NCI-H748 treated with DMSO at 0.1 percent for 48 hours (cell line): ENCODE measurements around the gene TGFBR1.
"Not testable (repeated sequence)": the region's sequence is repeated elsewhere in the genome, so short reads cannot be mapped to it uniquely, and the experiment has no call there.

Experiments used
- DNase-seq: peaks from one replicate; lab custom pipeline; 2025; lab: John Stamatoyannopoulos, UW

TGFBR1 gene

GRCh38 chr9:99189887-99190596 lies 85.1 kb downstream of the TGFBR1 start:
- DNase-seq: no peak

DNA sequence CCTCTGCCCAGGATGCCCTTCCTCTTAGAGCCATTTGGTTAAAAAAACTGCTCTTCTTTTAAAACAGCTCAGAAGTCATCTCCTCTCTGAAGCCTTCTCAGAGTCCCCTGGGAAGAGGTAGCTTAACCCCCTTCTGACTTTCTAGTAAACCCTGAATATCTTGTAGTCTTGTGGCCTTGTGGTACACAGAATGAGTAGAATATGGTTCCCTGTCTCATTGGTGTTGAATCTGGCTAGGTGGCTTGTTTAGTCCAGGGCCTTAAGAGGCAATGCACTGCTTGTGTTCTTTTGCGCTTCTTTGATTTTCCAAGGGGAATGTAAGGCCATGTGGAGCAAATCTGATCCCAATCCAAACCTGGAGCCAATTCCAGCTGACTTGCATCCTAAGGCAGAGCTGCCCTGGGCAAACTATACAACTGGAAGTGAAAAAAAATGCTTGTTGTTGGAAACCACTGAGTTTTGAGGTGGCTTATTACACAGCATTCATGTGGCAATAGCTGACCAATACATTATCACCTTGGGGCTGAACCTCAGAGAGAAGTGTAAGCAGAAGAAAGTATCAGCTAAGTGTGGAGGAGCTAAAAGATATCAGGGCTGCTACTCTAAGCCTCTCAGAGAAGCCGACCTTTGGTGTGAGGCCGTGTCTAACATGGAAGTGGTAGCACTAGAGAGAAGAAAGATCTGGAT lies 85.8 kb downstream of the TGFBR1 start:
- DNase-seq: no peak

- DNase-seq: no peak
Observed at GRCh38 chr9:99192786-99193465, 88.0 kb downstream of the TGFBR1 start.

GRCh38 chr9:99193466-99193821 lies 88.5 kb downstream of the TGFBR1 start:
- DNase-seq: no peak

DNA sequence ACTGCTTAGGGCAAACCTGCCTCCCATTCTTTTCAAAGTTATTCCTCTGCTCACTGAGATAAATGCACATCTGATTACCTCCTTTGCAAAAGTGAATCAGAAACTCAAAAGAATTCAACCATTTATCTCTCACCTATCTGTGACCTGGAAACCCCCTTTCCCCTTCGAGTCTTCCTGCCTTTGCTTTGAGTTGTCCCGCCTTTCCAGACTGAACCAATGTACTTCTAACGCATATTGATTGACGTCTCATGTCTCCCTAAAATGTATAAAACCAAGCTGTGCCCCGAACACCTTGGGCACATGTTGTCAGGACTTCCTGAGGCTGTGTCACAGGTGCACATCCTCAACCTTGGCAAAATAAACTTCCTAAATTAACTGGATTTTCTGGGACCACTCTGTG lies 91.6 kb downstream of the TGFBR1 start:
- not testable (repeated sequence) for DNase-seq

DNA sequence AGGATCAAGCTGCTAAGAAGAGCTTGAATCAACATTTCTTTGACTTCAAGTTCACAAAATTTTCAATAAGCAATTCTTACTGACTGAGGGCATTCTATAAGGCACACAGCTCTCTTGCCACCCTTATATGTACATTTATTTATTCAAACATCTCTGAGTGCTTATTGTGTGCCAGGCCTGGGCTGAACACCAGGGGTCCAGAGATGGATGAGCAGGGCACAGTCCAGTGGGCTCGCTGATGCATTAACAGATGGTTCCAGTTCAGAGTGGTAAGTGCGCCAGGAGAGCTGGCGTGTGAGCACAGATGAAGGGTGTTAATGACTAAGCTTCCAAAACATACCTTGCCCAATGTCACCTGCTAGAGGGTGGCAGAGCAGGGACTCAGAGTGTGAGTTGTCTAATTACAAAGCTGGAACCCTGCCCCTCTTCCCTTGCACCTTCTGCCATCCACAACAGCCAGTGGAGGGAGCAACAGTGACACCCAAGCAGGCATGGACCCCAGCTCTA lies 92.3 kb downstream of the TGFBR1 start:
- no peak for DNase-seq

GRCh38 chr9:99197987-99198386 lies 93.1 kb downstream of the TGFBR1 start:
- DNase-seq: no peak

- DNase-seq: no peak
Observed at GRCh38 chr9:99199938-99200539, 95.1 kb downstream of the TGFBR1 start.

- no peak for DNase-seq
Observed at GRCh38 chr9:99201603-99202002, 96.7 kb downstream of the TGFBR1 start.
